Measurements from ENCODE around the gene WDPCP.

WDPCP gene

DNA sequence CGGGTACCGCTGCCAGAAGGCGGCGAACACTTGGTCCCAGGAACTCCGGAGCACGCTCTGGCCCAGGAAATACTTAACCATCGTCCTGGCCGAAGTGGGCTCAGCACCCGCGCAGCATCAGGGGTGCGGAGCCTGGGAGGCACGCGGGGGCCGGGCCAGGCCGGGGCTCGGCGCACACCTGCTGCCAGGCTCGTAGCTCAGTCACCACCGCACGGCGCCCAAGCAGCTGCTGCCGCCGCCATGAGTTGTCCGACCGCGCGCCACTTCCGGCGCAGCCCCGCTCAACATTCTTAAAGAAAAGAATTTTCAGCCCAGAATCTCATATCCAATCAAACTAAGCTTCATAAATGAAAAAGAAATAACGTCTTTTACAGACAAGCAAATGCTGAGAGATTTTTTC is 34.5 kb upstream of the WDPCP start:
- H3K4me3 ChIP-seq (ENCODE audit: low read depth, low read length), result no peak overlapping the region
- DNase-seq (ENCODE audit: low read depth), result no peak
- TF ChIP-seq, protein P1, sequence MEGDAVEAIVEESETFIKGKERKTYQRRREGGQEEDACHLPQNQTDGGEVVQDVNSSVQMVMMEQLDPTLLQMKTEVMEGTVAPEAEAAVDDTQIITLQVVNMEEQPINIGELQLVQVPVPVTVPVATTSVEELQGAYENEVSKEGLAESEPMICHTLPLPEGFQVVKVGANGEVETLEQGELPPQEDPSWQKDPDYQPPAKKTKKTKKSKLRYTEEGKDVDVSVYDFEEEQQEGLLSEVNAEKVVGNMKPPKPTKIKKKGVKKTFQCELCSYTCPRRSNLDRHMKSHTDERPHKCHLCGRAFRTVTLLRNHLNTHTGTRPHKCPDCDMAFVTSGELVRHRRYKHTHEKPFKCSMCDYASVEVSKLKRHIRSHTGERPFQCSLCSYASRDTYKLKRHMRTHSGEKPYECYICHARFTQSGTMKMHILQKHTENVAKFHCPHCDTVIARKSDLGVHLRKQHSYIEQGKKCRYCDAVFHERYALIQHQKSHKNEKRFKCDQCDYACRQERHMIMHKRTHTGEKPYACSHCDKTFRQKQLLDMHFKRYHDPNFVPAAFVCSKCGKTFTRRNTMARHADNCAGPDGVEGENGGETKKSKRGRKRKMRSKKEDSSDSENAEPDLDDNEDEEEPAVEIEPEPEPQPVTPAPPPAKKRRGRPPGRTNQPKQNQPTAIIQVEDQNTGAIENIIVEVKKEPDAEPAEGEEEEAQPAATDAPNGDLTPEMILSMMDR (IDR thresholded peaks at IDR 0.05; ENCODE audit: control insufficient read depth, extremely low read depth, insufficient read depth), result no peak

DNA sequence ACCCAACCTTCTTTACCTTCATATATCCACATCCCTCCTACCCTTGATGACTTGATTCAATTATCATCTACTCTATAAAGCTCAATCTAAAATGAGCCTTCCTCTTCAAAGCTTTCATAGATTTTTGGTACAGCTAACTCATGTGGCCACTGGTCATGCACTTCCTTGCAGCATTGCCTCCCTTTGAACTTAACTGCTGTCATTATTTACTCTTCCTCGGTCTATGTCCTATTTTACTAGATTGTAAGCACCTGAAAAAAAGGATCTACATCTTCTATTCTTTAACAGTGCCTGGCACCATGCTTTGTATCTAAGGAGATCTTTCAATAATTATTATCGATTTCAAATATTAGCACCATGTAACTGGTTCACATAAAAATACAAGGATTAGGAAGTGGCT is 31.1 kb upstream of the WDPCP start:
- no peak for DNase-seq (ENCODE audit: low read depth)

DNA sequence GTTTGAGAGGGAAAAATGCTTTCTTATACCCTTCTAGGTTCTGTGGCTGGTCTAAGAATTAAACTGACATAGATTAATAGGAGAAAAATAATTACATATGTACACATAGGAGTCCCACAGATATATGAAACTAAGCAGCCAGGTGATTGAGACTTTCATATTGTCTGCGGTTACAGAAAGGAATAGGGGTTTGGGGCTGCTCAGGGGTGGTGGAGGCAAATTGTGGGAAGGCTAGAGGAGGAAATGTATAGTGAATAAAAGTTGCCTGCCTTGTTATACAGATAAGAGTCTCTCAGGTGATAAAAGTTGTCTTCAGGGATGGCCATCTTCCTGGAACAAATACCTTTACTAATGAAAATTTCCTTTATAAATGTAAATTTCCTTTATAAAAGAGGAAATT is 29.1 kb upstream of the WDPCP start:
- TF ChIP-seq, protein P1 (IDR thresholded peaks at IDR 0.05; ENCODE audit: control insufficient read depth, extremely low read depth, insufficient read depth), result no peak
- H3K4me3 ChIP-seq (ENCODE audit: low read depth, low read length), result no peak overlapping the region
- no peak for DNase-seq (ENCODE audit: low read depth)

More for the DNA sequence above, 31.1 kb upstream of the WDPCP start:
- H3K4me3 ChIP-seq (ENCODE audit: low read depth, low read length), result no peak overlapping the region
- TF ChIP-seq, protein P1 (IDR thresholded peaks at IDR 0.05; ENCODE audit: control insufficient read depth, extremely low read depth, insufficient read depth), result no peak

DNA sequence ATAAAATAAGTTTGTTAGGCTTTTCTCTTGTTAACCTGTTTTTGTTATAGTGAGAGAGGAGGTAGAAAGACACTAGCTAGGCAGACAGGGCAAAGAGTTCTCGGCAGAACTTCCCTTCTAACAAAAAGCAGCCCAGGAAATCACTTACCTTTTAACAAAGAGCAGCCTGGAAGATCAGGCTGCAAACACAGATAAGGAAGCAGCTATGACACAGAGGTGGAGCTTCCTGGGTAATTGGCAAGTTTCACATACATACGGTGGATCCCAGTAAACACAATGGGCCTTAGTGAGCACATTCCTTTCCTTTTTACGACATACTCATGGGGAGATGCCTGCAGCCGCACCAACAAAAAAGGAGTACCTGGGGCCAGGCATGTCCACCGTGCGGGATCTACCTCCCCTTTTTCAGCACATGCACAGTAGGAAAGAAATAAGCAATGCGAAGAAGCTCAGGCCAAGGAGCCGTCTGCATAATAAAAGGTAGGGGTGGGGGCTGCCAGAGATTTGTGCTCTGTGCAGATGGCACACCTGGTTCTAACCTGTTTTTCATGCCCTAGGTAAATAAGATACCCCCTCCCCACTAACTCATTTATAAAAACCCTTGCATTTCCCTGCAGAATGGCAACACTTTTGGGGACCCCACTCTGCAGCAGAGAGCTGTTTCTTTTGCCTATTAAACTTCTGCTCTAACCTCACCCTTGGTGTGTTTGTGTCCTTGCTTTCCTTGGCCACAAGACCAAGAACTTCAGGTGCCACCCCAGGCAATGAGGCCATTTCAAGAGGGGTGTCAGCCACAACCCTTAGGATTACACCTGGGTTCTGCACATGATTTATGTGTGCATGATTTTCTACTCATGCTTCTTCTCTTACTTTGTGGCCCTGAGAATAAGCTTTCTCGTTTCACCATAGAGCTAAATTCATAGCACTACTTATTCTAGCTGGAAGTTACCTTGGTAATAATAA is 27.0 kb upstream of the WDPCP start:
- TF ChIP-seq, protein P1 (IDR thresholded peaks at IDR 0.05; ENCODE audit: control insufficient read depth, extremely low read depth, insufficient read depth), result no peak
- DNase-seq (ENCODE audit: low read depth), result peak; percentile 71
- peak overlapping the region; percentile 30 for H3K4me3 ChIP-seq (ENCODE audit: low read depth, low read length)

DNA sequence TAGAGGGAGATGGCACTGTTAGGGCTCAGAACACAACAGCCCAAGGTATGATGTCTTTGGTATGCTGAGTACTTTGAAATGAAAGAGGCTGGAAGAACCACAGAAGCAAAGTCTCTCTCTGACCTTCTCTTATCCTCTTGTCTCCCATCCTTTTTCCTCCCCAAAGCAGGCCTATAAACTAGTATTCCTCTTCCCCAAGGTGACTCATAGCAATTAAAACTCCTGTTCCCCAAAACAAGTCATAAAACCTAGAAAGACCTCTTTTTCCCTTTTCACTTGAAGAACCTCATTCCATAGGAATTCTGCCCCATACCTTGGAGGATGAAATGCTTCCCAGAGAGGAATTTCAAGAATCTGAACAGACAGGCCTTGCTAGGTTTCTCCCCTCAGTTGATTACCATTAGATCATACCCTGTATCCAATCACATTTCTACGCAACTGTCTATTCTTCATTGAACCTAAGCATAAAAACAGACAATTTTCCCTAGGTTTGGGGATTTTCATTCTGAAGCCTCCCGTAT is 26.2 kb upstream of the WDPCP start:
- DNase-seq (ENCODE audit: low read depth), result no peak
- TF ChIP-seq, protein P1 (IDR thresholded peaks at IDR 0.05; ENCODE audit: control insufficient read depth, extremely low read depth, insufficient read depth), result no peak
- H3K4me3 ChIP-seq (ENCODE audit: low read depth, low read length), result peak overlapping the region; percentile 30; the same call in 1 of the 2 replicates

DNA sequence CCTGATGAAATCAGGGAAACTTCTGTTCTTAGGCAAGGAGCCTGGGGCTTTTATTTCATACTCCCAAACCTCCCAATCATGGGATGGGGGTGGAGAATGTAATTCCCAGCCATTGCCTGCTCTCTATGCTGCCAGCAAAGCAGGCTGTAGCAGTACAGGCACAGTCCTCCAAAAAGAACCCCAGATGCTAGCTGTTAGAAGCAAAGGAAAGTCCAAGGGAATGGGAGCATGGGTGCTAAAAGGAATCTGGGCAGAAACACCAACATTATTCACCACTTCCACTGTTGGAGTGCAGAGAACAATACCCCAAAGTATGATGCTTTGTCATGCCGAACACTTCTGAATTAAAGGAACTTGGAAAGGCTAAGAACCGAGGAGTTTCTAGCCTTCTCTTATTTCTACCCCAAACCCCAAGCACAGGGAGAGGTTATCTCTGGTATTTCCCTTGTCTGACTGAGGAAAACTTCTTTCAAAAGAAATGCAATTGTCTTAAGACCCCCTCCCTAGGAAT is 25.2 kb upstream of the WDPCP start:
- H3K4me3 ChIP-seq (ENCODE audit: low read depth, low read length), result no peak overlapping the region
- DNase-seq (ENCODE audit: low read depth), result no peak
- TF ChIP-seq, protein P1 (IDR thresholded peaks at IDR 0.05; ENCODE audit: control insufficient read depth, extremely low read depth, insufficient read depth), result no peak

Measured in LNCaP clone FGC (cell line).